Measurements from ENCODE around the gene JAKMIP1.

Gene JAKMIP1

DNA sequence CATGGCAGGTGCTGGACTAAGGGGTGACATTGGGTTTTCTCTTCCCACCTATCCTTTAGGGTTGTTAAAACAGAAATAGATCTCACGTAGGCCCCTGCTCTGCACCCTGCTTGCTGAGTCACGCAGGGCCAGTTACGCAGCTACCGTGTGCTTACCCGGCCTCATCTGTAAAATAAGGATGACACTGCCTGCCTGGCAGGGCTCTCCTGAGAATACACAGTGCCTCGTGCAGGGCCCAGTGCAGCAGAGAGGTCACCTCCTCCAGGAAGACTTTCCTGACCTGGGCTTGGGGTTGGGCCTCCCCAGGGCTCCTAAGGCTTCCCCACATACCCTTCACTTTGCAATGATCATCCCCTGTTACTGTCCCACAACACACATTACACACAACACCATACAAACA, 33.6 kb upstream of the JAKMIP1 start:
- peaks cover 21% of the 10 kb centered on the region for H3K27me3 ChIP-seq (ENCODE audit: insufficient read depth, low read length)

DNA sequence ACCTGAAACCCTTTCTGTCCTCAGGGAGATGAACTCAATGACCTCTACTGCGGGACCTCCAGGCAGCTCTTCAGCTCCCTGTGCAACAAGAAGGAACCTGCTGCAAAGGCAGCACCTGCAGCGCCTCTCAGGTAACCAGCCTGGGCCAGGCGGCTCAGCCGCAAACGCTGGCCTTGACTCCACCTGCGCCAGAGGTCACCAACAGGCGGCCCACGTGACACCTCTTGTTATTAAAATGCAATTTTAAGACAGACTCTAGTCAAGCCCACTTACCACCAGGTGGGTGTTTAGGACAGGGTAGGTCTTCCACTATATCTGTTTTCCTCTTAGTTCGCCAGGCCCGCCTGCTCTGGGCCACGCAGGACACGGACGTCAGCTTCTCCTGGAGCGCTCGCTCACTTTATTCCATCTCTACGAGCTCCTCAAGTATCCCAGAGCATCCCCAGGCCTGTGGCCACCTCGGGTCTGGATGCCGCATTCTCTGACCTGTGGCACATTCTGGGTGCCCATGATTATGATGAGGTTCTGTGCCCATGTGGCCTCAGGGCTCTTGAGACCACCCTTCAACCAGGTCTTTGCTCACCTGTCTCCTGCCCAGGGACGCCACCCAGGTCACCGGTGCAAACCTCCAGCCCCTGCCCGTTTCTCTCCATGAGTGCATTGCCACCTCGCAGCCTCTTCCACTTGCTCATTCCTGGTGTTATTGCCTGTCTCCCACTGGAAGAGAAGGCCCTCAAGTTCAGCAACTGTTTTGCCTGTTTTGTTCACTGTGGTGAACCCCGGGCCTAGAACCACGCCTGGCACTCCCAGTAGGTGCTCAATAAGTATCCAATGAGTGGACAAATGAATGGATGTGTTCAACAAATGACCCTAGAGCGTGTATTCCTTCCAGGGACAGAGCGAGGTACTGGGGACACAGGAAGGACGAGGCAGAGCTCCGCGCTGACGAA, 32.8 kb upstream of the JAKMIP1 start:
- peaks cover 21% of the 10 kb centered on the region for H3K27me3 ChIP-seq (ENCODE audit: insufficient read depth, low read length)
- H2AFZ ChIP-seq (ENCODE audit: low read depth, low read length) = no peak overlapping the region
- H3K4me3 ChIP-seq (ENCODE audit: low read length) = no peak overlapping the region
- H3K4me1 ChIP-seq (ENCODE audit: insufficient read depth, low read length) = no peaks in the 10 kb centered on the region
- H3K9me3 ChIP-seq (ENCODE audit: low read length) = no peaks in the 10 kb centered on the region
- H3K36me3 ChIP-seq (ENCODE audit: insufficient read depth, low read length) = no peaks in the 10 kb centered on the region

More for the DNA sequence above, 33.6 kb upstream of the JAKMIP1 start:
- Histone ChIP-seq H3K4me3 (ENCODE audit: low read length) (no peak overlapping the region), H2AFZ (ENCODE audit: low read depth, low read length) (no peak overlapping the region), H3K9me3 (ENCODE audit: low read length) (no peaks in the 10 kb centered on the region), H3K4me1 (ENCODE audit: insufficient read depth, low read length) (no peaks in the 10 kb centered on the region), H3K36me3 (ENCODE audit: insufficient read depth, low read length) (no peaks in the 10 kb centered on the region)

DNA sequence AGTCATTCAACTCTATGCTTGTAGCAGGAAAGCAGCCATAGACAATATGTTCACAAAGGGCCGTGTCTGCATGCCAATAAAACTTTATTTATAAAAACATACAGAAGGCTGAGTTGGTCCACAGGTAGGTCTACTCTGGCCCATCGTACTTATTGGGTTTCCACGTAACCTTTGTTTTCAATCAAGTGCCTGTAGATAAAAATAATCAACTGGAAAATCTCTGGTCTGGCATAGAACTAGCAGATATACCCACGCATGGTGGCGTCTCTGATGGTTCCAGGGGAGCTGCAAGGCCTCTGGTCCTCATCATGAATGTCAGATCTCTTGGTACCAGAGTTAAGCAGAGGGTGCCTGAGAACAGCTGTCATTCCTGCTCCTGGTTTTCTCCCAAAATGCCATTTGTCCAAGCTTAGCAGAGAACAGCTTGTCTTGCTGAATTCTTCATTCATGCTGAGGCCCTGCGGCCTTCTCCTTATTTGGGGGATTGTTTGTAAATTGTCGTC, 31.4 kb upstream of the JAKMIP1 start:
- H3K4me3 ChIP-seq (ENCODE audit: low read length) = no peak overlapping the region
- H3K9me3 ChIP-seq (ENCODE audit: low read length) = no peaks in the 10 kb centered on the region
- no peaks in the 10 kb centered on the region for H3K36me3 ChIP-seq (ENCODE audit: insufficient read depth, low read length)
- H2AFZ ChIP-seq (ENCODE audit: low read depth, low read length) = no peak overlapping the region
- H3K27me3 ChIP-seq (ENCODE audit: insufficient read depth, low read length) = peaks cover 28% of the 10 kb centered on the region
- no peaks in the 10 kb centered on the region for H3K4me1 ChIP-seq (ENCODE audit: insufficient read depth, low read length)

- Histone ChIP-seq H3K4me3 (ENCODE audit: low read length) (no peak overlapping the region), H2AFZ (ENCODE audit: low read depth, low read length) (no peak overlapping the region), H3K9me3 (ENCODE audit: low read length) (no peaks in the 10 kb centered on the region), H3K27me3 (ENCODE audit: insufficient read depth, low read length) (peaks cover 28% of the 10 kb centered on the region), H3K4me1 (ENCODE audit: insufficient read depth, low read length) (no peaks in the 10 kb centered on the region), H3K36me3 (ENCODE audit: insufficient read depth, low read length) (no peaks in the 10 kb centered on the region)
Measured at GRCh38 chr4:6230827-6231662, 30.7 kb upstream of the JAKMIP1 start.

DNA sequence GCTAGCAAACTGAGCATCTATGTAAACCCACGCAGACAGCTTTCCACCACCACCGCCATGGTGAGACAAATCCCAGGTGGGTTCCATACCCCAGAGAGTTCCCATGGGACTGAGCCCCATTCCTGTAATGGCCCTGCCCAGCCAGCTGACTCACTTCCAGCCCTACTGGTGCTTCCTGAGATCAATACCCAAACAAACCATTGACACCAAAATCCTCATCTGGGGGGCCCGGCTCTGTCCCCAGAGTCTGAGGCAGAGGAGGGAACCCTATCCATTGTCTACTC, 30.1 kb upstream of the JAKMIP1 start:
- Histone ChIP-seq H3K4me3 (ENCODE audit: low read length) (no peak overlapping the region), H2AFZ (ENCODE audit: low read depth, low read length) (no peak overlapping the region), H3K9me3 (ENCODE audit: low read length) (no peaks in the 10 kb centered on the region), H3K4me1 (ENCODE audit: insufficient read depth, low read length) (no peaks in the 10 kb centered on the region), H3K27me3 (ENCODE audit: insufficient read depth, low read length) (peaks cover 26% of the 10 kb centered on the region), H3K36me3 (ENCODE audit: insufficient read depth, low read length) (no peaks in the 10 kb centered on the region)

- no peaks in the 10 kb centered on the region for H3K9me3 ChIP-seq (ENCODE audit: low read length)
- no peaks in the 10 kb centered on the region for H3K4me1 ChIP-seq (ENCODE audit: insufficient read depth, low read length)
- peaks cover 25% of the 10 kb centered on the region for H3K27me3 ChIP-seq (ENCODE audit: insufficient read depth, low read length)
- H3K36me3 ChIP-seq (ENCODE audit: insufficient read depth, low read length) = no peaks in the 10 kb centered on the region
- no peak overlapping the region for H2AFZ ChIP-seq (ENCODE audit: low read depth, low read length)
- no peak overlapping the region for H3K4me3 ChIP-seq (ENCODE audit: low read length)
Measured at GRCh38 chr4:6229671-6230501, 29.5 kb upstream of the JAKMIP1 start.

DNA sequence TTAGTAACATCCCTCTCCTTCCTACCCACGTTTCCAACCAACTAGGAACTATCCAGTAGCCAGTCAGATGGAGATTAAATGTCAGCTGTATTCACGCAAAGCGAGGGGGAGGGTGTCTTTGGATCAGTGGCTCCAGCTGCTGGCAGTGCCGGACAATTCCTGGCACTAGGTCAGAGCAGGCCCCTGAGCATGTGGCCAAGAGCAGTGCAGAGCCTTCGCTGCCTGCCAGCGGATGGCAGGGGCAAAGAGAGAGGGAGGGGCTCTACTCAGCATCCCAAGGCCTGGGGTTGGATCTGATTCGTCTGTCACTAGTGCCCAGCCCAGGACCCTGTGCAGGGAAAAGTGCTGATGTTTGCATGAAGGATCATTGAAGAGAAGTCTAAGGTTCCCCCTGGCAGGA, 28.7 kb upstream of the JAKMIP1 start:
- Histone ChIP-seq H3K4me3 (ENCODE audit: low read length) (no peak overlapping the region), H3K27me3 (ENCODE audit: insufficient read depth, low read length) (peaks cover 18% of the 10 kb centered on the region), H2AFZ (ENCODE audit: low read depth, low read length) (no peak overlapping the region), H3K36me3 (ENCODE audit: insufficient read depth, low read length) (no peaks in the 10 kb centered on the region), H3K4me1 (ENCODE audit: insufficient read depth, low read length) (no peaks in the 10 kb centered on the region), H3K9me3 (ENCODE audit: low read length) (no peaks in the 10 kb centered on the region)

DNA sequence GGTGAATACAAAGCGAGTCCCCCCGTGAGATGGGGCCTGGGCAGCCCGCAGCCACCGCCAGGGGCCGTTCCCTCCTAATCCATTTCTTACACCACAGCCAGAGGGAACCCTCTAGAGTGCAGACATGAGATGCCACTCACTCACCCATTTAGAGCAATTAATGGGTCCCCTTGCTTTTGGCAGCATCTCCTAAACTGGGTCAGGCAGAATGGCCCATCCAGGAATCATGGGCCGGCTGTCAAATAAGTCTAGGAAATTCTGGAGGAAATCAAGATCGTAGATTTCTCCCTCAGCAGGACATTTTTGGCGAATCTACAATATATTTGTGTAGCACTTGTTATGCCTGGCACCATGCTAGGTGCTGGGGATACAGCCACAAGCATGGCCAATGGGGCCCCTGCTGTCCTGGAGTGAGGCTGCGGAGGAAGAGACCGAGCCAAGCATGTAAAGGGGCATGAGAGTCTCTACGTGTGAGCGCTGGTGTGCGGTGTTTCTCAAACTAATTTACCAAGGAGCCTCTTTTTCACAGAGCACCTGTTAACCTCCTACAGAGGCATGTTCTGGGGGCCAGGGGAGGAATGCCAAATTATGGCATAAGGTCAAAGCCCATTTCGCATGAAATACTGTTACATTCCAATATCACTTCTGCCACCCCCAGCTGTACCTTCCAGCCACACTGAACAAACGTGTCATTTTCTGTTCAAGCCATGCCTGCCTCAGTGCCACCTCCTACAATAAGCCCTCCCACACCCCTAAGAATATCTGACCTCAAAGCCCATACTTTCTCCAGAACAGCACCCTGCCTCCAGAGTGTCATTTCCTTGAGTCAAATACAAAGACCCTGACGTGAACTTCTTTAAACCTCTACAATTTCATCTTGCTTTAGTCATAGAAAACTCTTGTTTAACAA, 28.1 kb upstream of the JAKMIP1 start:
- no peak overlapping the region for H3K4me3 ChIP-seq (ENCODE audit: low read length)
- no peaks in the 10 kb centered on the region for H3K4me1 ChIP-seq (ENCODE audit: insufficient read depth, low read length)
- no peaks in the 10 kb centered on the region for H3K9me3 ChIP-seq (ENCODE audit: low read length)
- peaks cover 23% of the 10 kb centered on the region for H3K27me3 ChIP-seq (ENCODE audit: insufficient read depth, low read length)
- H2AFZ ChIP-seq (ENCODE audit: low read depth, low read length) = no peak overlapping the region
- no peaks in the 10 kb centered on the region for H3K36me3 ChIP-seq (ENCODE audit: insufficient read depth, low read length)

DNA sequence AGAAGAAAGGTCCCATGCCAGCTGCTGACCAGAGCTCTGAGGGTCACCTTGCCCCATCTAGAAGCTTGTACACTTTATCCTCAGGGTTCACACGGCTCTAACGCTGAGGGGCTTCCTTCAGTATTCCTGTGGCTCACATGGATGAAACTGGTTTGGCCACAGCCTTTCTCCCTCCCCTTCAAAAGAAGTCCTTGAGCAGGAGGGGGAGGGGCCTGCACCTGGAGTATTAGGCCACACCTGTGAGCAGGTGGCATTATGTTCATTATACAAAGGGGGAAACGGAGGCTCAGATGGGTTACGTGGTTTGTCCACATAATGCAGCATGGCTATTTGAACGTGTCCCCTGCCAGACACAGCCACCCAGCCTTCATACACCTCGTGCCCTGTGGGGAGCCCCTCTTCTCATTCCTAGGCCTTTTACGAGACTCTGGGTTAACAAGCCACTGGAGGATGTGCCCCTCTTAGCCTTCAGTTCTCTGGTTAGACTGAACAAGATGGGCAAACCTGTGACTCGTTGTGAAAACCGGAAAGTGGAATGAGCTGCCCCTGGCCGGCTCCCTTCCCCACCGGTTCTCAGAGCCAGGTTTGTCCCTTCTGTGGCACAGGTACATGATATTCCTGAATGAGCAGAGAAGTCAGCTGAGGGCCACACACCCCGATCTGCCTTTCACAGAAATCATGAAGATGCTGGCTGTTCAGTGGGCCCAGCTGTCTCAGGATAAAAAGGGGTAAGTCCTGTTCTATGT, 27.2 kb upstream of the JAKMIP1 start:
- H3K4me1 ChIP-seq (ENCODE audit: insufficient read depth, low read length) = no peaks in the 10 kb centered on the region
- H3K4me3 ChIP-seq (ENCODE audit: low read length) = no peak overlapping the region
- H2AFZ ChIP-seq (ENCODE audit: low read depth, low read length) = no peak overlapping the region

GRCh38 chr4:6226506-6226905, 26.2 kb upstream of the JAKMIP1 start:
- H3K9me3 ChIP-seq (ENCODE audit: low read length) = peaks cover 5% of the 10 kb centered on the region
- no peak overlapping the region for H3K4me3 ChIP-seq (ENCODE audit: low read length)
- no peak overlapping the region for H2AFZ ChIP-seq (ENCODE audit: low read depth, low read length)
- H3K4me1 ChIP-seq (ENCODE audit: insufficient read depth, low read length) = peaks cover under 1% of the 10 kb centered on the region
- H3K27me3 ChIP-seq (ENCODE audit: insufficient read depth, low read length) = peaks cover 31% of the 10 kb centered on the region
- no peaks in the 10 kb centered on the region for H3K36me3 ChIP-seq (ENCODE audit: insufficient read depth, low read length)

More for the DNA sequence above, 27.2 kb upstream of the JAKMIP1 start:
- Histone ChIP-seq H3K36me3 (ENCODE audit: insufficient read depth, low read length) (no peaks in the 10 kb centered on the region), H3K9me3 (ENCODE audit: low read length) (peaks cover 2% of the 10 kb centered on the region), H3K27me3 (ENCODE audit: insufficient read depth, low read length) (peaks cover 25% of the 10 kb centered on the region)

DNA sequence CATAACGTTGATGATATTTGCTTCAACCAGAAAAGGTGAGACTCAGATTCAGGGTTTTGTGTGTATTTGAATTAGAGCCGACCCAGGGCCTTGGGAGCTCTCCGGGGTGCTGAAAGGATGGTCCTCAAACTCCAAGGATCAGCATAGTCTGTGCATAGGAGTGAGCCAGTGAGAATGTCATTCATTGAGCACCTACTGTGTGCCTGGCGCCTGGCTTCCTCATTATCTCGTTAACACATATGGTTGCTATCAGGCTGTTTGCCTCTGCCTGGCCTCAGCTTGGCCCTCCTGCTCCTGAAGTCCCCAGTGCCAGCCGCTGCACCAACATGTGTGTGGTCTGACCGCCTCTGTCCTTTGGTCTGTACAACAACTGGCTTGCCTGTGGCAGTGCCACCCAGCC, 25.1 kb upstream of the JAKMIP1 start:
- Histone ChIP-seq H3K9me3 (ENCODE audit: low read length) (peaks cover 5% of the 10 kb centered on the region), H3K4me3 (ENCODE audit: low read length) (no peak overlapping the region), H3K4me1 (ENCODE audit: insufficient read depth, low read length) (peaks cover 3% of the 10 kb centered on the region), H2AFZ (ENCODE audit: low read depth, low read length) (no peak overlapping the region), H3K27me3 (ENCODE audit: insufficient read depth, low read length) (peaks cover 42% of the 10 kb centered on the region), H3K36me3 (ENCODE audit: insufficient read depth, low read length) (no peaks in the 10 kb centered on the region)
